Measurements from ENCODE around the gene BCAN.

Gene BCAN

DNA sequence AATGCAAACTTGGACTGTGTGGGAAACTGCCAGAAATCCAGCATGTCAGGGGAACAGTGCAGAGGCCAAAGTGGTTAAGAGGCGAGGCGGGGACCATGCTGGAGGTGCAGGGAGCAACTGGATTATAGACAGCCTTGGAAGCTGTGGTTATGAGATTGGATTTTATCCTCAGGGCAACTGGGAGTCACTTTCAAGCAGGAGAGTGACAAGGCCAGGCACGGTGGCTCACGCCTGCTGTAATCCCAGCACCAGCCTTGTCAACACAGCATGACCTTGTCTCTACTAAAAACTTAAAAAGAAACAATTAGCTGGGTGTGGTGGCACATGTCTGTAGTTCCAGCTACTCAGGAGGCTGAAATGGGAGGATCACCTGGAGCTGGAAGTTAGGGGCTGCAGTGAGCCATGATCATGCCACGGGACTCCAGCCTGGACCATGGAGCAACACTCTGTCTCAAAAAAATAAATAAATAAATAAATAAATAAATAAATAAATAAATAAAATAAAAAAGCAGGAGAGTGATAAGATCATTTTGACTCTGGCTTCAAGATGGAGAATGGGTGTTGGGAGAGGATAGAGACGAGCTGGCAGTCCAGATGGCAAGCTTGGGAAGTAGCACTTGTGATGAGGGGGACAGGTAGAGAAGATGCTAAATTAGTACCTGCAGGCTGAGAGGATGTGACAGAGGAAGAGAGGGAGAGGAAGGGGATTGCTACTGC lies 19.2 kb upstream of the BCAN start:
- Histone ChIP-seq H3K4me3 (ENCODE audit: low read depth, low read length) (no peak overlapping the region), H3K27me3 (ENCODE audit: insufficient read depth, low read depth, severe bottlenecking) (peaks cover 15% of the 10 kb centered on the region), H3K9me3 (ENCODE audit: severe bottlenecking) (no peaks in the 10 kb centered on the region), H3K27ac (no peak overlapping the region), H3K36me3 (no peaks in the 10 kb centered on the region)
- no peak for DNase-seq
- TF ChIP-seq, protein P1, sequence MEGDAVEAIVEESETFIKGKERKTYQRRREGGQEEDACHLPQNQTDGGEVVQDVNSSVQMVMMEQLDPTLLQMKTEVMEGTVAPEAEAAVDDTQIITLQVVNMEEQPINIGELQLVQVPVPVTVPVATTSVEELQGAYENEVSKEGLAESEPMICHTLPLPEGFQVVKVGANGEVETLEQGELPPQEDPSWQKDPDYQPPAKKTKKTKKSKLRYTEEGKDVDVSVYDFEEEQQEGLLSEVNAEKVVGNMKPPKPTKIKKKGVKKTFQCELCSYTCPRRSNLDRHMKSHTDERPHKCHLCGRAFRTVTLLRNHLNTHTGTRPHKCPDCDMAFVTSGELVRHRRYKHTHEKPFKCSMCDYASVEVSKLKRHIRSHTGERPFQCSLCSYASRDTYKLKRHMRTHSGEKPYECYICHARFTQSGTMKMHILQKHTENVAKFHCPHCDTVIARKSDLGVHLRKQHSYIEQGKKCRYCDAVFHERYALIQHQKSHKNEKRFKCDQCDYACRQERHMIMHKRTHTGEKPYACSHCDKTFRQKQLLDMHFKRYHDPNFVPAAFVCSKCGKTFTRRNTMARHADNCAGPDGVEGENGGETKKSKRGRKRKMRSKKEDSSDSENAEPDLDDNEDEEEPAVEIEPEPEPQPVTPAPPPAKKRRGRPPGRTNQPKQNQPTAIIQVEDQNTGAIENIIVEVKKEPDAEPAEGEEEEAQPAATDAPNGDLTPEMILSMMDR (IDR thresholded peaks at IDR 0.05; ENCODE audit: low read depth, low read length): no peak

DNA sequence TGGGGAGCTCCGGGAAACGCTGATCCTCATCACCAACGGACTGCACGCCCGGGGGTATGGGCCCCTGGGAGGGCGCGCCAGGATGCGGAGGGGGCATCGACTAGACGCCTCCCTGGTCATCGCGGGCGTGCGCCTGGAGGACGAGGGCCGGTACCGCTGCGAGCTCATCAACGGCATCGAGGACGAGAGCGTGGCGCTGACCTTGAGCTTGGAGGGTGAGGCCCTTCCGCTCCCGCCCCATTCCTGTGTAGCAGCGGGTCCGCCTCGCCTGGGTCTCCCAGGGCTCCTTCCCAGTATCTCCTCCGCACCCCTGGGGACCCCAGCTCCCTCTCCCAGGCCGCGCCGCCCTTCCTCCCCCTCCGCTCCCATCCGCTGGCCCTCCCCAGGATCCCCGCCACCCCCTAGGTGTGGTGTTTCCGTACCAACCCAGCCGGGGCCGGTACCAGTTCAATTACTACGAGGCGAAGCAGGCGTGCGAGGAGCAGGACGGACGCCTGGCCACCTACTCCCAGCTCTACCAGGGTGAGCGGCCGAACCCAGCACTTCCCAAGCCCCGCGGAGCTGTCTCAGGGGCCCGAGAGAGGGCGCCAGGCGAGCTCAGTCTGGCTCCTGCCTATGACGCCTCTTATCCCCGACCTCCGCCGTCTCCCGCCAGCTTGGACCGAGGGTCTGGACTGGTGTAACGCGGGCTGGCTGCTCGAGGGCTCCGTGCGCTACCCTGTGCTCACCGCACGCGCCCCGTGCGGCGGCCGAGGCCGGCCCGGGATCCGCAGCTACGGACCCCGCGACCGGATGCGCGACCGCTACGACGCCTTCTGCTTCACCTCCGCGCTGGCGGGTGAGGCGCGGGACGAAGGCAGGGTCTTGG lies 17.7 kb upstream of the BCAN start:
- DNase-seq: peak; percentile 95
- TF ChIP-seq, protein P1 (IDR thresholded peaks at IDR 0.05; ENCODE audit: low read depth, low read length): peak; percentile 91
- peak overlapping the region; percentile 58 for H3K4me3 ChIP-seq (ENCODE audit: low read depth, low read length)
- H3K27ac ChIP-seq: no peak overlapping the region
- no peaks in the 10 kb centered on the region for H3K9me3 ChIP-seq (ENCODE audit: severe bottlenecking)
- no peaks in the 10 kb centered on the region for H3K36me3 ChIP-seq
- H3K27me3 ChIP-seq (ENCODE audit: insufficient read depth, low read depth, severe bottlenecking): peaks cover 15% of the 10 kb centered on the region

DNA sequence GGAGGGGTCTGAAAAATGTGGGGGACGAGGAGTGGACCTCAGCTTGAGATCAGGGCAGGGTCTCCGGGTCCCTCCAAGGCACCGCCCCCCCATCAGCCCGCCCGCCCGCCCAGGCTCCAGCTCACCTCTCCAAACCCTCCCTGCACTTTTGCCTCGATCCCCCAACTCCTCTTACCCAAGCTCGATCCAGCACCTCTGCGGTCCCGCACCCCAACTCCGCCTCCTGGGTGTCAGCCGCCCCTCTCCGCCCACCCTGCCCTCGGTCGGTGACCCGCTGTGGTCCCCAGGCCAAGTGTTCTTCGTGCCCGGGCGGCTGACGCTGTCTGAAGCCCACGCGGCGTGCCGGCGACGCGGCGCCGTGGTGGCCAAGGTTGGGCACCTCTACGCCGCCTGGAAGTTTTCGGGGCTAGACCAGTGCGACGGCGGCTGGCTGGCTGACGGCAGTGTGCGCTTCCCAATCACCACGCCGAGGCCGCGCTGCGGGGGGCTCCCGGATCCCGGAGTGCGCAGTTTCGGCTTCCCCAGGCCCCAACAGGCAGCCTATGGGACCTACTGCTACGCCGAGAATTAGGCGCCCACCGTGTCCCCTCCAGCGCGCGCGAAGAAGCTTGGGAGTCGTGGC lies 17.0 kb upstream of the BCAN start:
- no peaks in the 10 kb centered on the region for H3K36me3 ChIP-seq
- peaks cover 15% of the 10 kb centered on the region for H3K27me3 ChIP-seq (ENCODE audit: insufficient read depth, low read depth, severe bottlenecking)
- TF ChIP-seq, protein P1 (IDR thresholded peaks at IDR 0.05; ENCODE audit: low read depth, low read length): 0 out of 2 replicates have a peak, but pooled peaks have one; percentile 9
- H3K27ac ChIP-seq: no peak overlapping the region; the same call in 1 of the 2 replicates
- H3K9me3 ChIP-seq (ENCODE audit: severe bottlenecking): no peaks in the 10 kb centered on the region
- peak; percentile 55 for DNase-seq
- H3K4me3 ChIP-seq (ENCODE audit: low read depth, low read length): peak overlapping the region; percentile 58

DNA sequence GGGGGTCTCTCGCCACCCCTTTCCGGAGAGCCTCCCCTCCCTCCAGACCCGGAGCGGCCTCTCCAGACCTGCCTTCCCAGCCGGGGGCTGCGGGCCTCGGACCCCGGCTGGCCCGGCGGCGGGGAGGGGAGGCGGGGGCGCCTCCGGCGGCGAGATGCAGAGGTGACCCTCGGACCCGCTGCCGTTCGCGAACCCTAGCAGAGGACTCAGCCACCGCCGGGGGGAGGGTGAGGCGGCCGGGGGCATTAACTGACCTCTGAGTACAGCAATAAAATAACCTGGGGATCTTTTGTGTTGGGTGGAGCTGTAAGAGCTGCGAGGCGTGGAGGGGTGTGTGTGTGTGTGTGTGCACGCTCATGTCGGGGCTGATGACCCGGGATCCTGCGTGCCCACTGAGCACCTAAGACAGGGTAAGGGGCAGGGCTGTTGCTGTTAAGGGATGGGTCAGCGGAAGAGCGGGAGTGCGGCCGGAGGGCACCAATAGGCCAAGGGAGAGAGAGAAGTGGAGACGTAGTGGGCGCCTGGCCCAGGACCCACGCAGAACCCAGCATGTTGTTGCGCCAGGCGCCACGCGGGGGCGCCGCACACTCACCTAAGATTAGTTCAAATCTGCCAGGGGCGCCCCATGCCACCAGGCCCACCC lies 16.4 kb upstream of the BCAN start:
- Histone ChIP-seq H3K27me3 (ENCODE audit: insufficient read depth, low read depth, severe bottlenecking) (peaks cover 15% of the 10 kb centered on the region), H3K4me3 (ENCODE audit: low read depth, low read length) (peak overlapping the region; percentile 58)
- DNase-seq: peak; percentile 83

DNA sequence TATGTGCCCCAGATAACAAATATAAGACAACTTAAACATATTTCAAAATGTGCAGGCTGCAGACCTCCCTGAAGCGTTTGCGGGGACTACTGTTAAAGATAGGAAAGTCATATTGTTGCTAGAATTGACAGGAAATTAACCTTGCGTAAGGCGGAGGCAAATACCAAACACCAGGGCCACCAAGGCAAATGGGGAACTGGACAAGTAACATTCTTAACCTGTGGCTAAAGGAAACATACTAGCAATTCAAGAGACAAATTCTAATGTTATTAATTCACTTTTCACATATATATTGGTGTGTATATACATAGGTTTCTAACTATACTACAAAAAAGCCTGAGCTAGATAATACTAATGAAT lies 15.9 kb upstream of the BCAN start:
- TF ChIP-seq, protein P1 (IDR thresholded peaks at IDR 0.05; ENCODE audit: low read depth, low read length): no peak
- Histone ChIP-seq H3K4me3 (ENCODE audit: low read depth, low read length) (no peak overlapping the region), H3K27me3 (ENCODE audit: insufficient read depth, low read depth, severe bottlenecking) (peaks cover 15% of the 10 kb centered on the region), H3K27ac (no peak overlapping the region), H3K36me3 (no peaks in the 10 kb centered on the region), H3K9me3 (ENCODE audit: severe bottlenecking) (no peaks in the 10 kb centered on the region)
- DNase-seq: no peak

More for the DNA sequence above, 16.4 kb upstream of the BCAN start:
- H3K27ac ChIP-seq: no peak overlapping the region; the same call in 1 of the 2 replicates
- H3K9me3 ChIP-seq (ENCODE audit: severe bottlenecking): no peaks in the 10 kb centered on the region
- no peaks in the 10 kb centered on the region for H3K36me3 ChIP-seq
- TF ChIP-seq, protein P1 (IDR thresholded peaks at IDR 0.05; ENCODE audit: low read depth, low read length): peak; percentile 94
